Fibroblast of skin of back (primary cell): ENCODE data around the gene ABHD16A.
A peak's percentile ranks its signal among the peaks of the same experiment; 100 is the strongest.

Source experiments
- DNase-seq: peaks from one replicate; pipeline ENCODE4 v3.0.0-alpha.2; 2013

The ABHD16A gene

GRCh38 chr6:31660381-31661261, 42.5 kb downstream of the ABHD16A start, which contains the start of gene C6orf47:
Gene C6orf47 (minus strand): TSS chr6:31660778. CDS start chr6:31659947, 831 bp downstream.
- DNase-seq: peak; percentile 80

- peak; percentile 23 for DNase-seq
These were observed 43.3 kb downstream of the ABHD16A start for GRCh38 chr6:31659649-31660380.

GRCh38 chr6:31658983-31659648, 44.0 kb downstream of the ABHD16A start:
- no peak for DNase-seq

- no peak for DNase-seq
These were observed 44.9 kb downstream of the ABHD16A start for GRCh38 chr6:31658158-31658688.

- no peak for DNase-seq
These were observed 45.5 kb downstream of the ABHD16A start for GRCh38 chr6:31657406-31658157.

- DNase-seq: no peak
These were observed 47.5 kb downstream of the ABHD16A start, which contains the start of gene APOM for GRCh38 chr6:31655349-31656237. Gene APOM (plus strand): TSS chr6:31655894. CDS start chr6:31655967, 73 bp downstream.

- DNase-seq: no peak
These were observed 48.4 kb downstream of the ABHD16A start for GRCh38 chr6:31654574-31655348.

- DNase-seq: peak; percentile 94
These were observed 50.0 kb downstream of the ABHD16A start for GRCh38 chr6:31652925-31653724.

- DNase-seq: peak; percentile 81
These were observed 51.4 kb downstream of the ABHD16A start for GRCh38 chr6:31651602-31652191.

- DNase-seq: no peak
These were observed 57.8 kb downstream of the ABHD16A start for GRCh38 chr6:31645325-31645724.

- DNase-seq: no peak
These were observed 59.2 kb downstream of the ABHD16A start for GRCh38 chr6:31643818-31644454.

- no peak for DNase-seq
These were observed 60.1 kb downstream of the ABHD16A start for GRCh38 chr6:31642798-31643570.

- no peak for DNase-seq
These were observed 61.8 kb downstream of the ABHD16A start for GRCh38 chr6:31641370-31641769.

GRCh38 chr6:31640612-31641011, 62.5 kb downstream of the ABHD16A start:
- no peak for DNase-seq

GRCh38 chr6:31639449-31639861, 63.7 kb downstream of the ABHD16A start:
- peak; percentile 40 for DNase-seq

- DNase-seq: no peak
These were observed 64.1 kb downstream of the ABHD16A start for GRCh38 chr6:31639043-31639442.
